T-helper 9 cell (primary cell): ENCODE results near the gene SSR1.
"Not testable (repeated sequence)": the region's sequence is repeated elsewhere in the genome, so short reads cannot be mapped to it uniquely, and the experiment has no call there.

Experiments
- DNase-seq: peaks from one replicate; pipeline ENCODE4 v3.0.0-alpha.2; 2020
- total RNA-seq, 2 donors: gene quantifications; one replicate each; lab custom pipeline; 2026; lab: John Stamatoyannopoulos, UW

Gene SSR1
- 99.4 to 167 reads per million in 2 donors for total RNA-seq

DNA sequence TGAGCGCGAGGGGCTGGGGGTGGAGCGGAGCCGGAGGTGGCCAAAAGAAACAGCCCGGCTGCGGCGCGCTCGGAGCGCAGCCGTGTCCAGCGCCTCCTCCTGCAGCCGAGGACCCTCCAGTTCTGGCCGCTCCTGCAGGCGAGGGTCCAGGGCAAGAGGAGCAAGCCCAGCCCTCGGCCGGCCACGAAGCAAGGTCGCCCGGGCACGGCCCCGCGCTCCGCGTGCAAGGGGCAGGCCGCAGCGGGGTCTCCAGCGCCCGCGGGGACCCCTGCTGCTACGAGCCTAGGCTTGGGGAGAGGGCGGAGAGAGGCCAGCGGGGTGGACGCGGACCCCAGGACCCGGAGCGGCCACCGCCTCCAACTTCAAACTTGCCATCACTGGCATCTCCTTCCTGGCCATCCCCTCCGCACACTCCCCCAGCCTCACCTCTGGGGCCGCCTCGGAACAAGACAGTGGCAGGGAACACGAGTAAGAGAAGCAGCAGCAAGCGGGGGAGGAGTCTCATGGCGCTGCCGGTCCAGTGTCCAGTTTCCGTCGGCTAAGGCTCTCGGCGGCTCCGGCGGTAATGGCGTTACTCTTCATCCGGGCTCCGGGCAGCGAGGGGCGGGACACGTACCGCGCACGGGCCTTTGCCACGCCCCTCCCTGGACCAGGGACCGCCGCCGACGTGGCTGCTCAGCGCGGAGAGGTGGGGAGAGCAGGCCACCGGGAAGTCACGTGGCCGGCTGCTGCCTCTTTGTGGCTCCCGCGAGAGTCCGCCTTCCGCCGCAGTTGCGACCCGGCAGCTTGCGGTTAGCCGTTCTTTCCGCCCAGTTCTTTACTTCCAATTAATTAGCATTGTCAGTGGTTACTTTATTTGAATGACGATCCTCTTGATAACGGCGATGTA is at the start of gene SSR1:
TSS of gene SSR1 (minus strand) at position 584 of the 889 bp plus-strand sequence. CDS start at position 505, 79 bp downstream.
- DNase-seq = peak; percentile 85

DNA sequence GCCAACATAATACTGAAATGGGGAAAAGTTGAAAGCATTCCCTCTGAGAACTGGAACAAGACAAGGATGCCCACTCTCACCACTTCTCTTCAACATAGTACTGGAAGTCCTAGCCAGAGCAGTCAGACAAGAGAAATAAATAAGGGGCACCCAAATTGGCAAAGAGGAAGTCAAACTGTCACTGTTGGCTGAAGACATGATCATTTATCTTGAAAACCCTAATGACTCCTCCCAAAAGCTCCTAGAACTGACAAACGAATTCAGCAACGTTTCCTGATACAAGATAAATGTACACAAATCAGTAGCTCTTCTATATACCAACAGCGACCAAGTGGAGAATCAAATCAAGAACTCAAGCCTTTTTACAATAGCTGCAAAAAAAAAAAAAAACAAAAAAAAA is 38.9 kb upstream of the SSR1 start:
- DNase-seq = not testable (repeated sequence)

DNA sequence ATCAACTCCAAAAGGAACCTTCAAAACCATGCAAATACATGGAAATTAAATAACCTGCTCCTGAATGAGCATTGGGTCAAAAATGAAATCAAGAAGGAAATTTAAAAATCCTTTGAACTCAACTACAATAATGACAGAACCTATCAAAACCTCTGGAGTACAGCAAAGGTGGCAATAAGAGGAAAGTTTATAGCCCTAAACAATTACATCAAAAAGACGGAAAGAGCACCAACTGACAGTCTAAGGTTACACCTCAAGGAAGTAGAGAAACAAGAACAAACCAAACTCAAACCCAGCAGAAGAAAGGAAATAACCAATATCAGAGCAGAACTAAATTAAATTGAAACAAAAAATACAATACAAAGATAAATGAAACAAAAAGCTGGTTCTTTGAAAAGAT is 37.6 kb upstream of the SSR1 start:
- not testable (repeated sequence) for DNase-seq

GRCh38 chr6:7347551-7347997 is 34.6 kb upstream of the SSR1 start:
- not testable (repeated sequence) for DNase-seq

DNA sequence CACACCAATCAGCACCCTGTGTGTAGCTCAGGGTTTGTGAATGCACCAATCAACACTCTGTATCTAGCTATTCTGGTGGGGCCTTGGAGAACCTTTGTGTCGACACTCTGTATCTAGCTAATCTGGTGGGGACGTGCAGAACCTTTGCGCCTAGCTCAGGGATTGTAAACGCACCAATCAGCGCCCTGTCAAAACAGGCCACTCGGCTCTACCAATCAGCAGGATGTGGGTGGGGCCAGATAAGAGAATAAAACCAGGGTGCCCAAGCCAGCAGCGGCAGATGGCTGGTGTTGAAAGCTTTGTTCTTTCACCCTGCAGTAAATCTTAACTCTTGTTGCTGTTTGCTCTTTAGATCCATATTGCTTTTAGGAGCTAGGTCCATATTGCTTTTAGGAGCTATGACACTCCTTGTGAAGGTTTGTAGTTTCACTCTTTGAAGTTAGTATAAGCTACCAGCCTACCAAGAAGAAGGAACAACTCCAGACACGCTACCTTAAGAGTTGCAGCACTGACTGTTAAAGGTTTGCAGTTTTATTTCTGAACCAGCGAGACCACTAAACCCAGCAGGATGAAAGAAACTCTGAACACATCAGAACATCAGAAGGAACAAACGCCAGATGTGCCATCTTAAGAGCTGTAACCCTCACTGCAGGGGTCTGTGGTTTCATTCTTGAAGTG is 31.9 kb upstream of the SSR1 start:
- DNase-seq = not testable (repeated sequence)

- DNase-seq = no peak
Observed at GRCh38 chr6:7343546-7344475, 30.8 kb upstream of the SSR1 start.

DNA sequence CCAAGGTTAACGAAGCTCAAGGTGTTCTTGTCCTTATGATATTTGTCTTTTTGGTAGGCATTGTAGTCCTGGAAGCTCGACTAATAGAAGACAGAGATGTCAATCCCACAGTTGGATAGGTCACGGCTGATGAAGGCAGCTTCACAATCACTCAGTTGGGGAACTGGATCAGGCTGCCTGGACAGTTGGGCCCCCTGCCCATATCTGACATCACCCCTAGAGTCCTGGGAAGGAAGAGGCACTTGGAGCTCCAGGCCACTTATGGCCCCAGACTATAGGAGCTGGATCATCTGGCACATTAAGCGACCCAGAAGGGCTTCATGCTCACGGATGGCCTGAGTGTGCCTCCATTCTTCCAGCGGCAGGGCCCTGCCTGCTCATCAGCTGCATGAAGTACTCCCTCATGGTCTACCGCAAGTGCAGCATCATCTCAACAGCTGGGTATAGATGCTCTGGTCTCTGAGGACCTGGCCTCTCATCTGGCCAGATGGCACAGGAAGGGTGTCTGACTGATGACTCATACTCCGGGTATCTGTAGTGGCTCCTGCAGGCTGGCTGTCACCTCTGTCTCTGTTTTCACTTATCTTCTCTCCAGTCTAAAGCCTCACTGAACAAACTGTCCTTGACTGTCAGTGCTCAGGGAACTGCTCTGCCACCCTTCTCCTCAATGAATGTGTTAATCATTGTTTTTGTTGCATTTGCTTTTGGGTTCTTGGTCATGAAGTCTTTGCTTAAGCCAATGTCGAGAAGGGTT is 29.2 kb upstream of the SSR1 start:
- no peak for DNase-seq

- no peak for DNase-seq
Observed at GRCh38 chr6:7341271-7341670, 28.3 kb upstream of the SSR1 start.

- not testable (repeated sequence) for DNase-seq
Observed at GRCh38 chr6:7339007-7339732, 26.2 kb upstream of the SSR1 start.

GRCh38 chr6:7338031-7338430 is 25.0 kb upstream of the SSR1 start:
- no peak for DNase-seq

- DNase-seq = no peak
Observed at GRCh38 chr6:7335519-7335918, 22.5 kb upstream of the SSR1 start.

DNA sequence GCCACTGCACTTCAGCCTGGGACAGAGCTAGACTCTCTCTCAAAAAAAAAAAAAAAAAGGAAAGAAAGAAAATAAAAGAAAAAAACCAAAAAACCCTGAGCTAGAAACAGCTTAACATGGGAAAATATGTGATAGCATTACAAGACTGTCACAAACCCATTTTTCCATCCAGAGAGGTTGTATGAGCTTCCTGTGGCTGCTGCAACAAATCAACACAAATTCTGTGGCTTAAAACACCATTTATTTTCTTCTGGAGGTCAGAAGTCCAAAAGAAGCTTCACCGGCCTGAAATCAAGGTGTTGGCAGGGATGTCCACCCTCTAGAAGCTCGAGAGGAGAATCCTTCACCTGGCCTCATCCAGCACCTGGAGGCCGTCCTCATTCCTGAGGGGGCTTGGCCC is 21.7 kb upstream of the SSR1 start:
- no peak for DNase-seq

DNA sequence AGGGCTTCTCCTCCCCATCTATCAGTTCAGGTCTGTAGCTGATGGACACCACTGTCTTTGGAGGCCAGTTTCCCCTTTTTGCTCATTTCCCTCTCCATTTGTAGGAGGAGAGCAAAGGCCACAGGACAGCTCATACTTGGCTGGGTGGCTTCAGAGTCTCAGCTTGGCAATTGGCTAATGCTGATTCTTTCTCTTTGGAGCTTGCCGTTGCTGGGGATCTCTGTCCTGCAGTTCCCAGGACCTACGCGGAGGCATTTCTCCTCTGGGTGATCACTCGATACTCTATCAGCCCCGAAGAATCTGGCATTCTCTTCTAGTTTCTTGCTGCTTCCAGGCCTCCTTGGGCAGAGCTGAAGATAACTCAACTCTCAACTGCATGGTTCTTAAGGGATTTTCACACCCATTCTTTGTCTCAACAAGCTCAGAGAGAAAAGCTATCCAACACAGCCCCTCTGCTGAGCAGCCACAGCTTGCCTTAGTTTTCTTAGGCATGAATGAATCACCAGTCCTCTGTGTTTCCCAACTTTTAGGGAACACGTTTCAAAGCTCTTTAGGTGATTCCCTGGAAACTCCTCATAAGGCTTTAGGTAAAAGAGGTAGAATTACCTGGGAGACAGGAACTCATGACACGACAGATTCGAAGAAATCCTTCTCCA is 19.2 kb upstream of the SSR1 start:
- DNase-seq = no peak

GRCh38 chr6:7331452-7331851 is 18.5 kb upstream of the SSR1 start:
- DNase-seq = no peak

- DNase-seq = no peak
Observed at GRCh38 chr6:7328243-7328642, 15.2 kb upstream of the SSR1 start.

DNA sequence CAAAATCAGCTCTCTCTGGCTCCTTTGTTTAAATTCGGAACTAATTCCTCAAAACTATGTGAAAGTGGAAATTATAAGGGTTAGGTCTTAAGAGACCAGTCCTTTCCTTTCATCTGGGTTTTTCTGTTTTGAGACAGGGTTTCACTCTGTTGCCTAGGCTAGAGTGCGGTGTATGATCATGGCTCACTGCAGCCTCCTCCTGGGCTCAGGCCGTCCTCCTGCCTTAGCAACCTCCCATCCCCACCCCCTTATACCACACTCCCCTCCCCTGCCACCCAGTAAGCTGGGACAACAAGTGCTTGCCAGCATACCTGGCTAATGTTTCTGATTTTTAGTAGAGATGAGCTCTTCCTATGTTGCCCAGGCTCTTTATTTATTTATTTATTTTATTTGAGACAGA is 12.8 kb upstream of the SSR1 start:
- DNase-seq = no peak

DNA sequence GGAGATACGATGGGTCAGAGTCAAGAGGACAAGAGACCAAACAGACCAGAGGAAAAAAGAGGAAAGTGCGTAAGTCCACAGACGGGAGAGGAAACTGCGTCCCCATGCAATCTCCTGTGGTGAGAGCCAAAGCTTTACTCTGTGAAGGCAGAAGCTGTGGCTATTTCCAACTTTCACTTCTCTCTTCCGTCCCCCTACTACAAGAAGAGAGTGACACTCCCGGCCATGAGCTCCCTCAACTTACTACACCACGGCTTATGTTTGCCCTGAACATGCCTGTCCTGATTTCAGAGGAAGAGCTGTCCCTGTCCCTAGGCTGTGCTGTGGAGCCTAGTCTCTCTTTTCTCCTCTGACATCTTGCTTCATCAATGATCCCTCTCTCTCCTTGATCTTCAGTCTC is 11.5 kb upstream of the SSR1 start:
- no peak for DNase-seq

GRCh38 chr6:7323074-7323473 is 10.1 kb upstream of the SSR1 start:
- no peak for DNase-seq

DNA sequence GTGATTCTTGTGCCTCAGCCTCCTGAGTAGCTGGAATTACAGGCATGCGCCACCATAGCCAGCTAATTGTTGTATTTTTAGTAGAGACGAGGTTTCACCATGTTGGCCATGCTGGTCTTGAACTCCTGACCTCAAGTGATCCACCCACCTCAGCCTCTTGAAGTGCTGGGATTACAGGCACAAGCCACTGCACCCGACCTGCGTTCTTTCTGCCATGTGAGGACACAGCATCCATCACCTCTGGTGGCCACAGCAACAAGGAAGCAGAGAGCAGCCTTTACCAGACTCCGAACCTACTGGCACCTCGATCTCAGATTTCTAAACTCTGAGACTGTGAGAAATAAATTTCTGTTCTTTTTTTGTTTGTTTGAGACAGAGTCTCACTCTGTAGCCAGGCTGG is 8.9 kb upstream of the SSR1 start:
- not testable (repeated sequence) for DNase-seq

DNA sequence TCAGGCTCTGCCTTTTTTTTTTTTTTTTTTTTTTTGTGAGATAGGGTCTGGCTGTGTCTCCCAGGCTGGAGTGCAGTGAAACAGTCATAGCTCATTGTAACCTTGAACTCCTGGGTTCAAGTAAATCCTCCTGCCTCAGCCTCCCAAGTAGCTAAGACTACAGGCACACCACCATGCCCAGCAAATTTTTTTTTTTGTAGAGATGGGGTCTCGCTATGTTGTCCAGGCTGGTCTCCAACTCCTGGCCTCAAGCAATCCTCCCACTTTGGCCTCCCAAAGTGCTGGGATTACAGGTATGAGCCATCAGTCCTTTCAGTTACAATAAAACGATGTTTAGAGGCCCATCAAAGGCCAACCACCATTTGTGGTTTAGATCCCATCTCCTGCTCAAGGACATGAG is 6.4 kb upstream of the SSR1 start:
- not testable (repeated sequence) for DNase-seq

DNA sequence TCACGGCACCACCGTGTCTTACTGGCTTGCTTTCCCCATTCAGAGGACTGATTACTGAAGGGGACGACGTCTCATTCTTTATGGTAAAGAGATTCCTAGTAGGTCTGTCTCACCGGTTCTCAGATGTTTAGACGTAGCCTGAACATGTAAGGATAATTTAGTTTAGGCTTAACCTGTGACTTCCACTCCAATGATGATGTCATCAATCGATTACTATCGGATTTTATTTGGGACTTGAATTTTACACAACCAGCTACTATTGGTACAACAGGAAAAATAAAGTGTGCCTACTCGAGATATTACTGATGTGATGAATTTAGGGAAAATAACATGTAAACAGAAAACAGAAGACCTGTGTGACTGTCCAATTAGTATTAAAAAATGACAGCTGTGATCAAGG is 4.5 kb upstream of the SSR1 start:
- no peak for DNase-seq
